Stimulated activated CD8-positive, alpha-beta memory T cell treated with anti-CD3 and anti-CD28 coated beads, Interleukin-15, amount 100 ng/mL, for 48 hours (primary cell): Measurements from ENCODE around the gene KRTAP16-1.
"Not testable (repeated sequence)": the region's sequence is repeated elsewhere in the genome, so short reads cannot be mapped to it uniquely, and the experiment has no call there.

Source experiments
- DNase-seq, 2 donors: peaks; one replicate each; pipeline ENCODE4 v3.0.0-alpha.2; 2020; ENCODE audit warnings: low read depth in 2 of 2

Gene KRTAP16-1

GRCh38 chr17:41301916-41302901, 6.9 kb downstream of the KRTAP16-1 start, which contains the start of gene KRTAP29-1:
Gene KRTAP29-1 (minus strand): TSS chr17:41302851. CDS start chr17:41302851, 0 bp downstream.
- DNase-seq: no peak

- no peak for DNase-seq
Observed at GRCh38 chr17:41301204-41301790, 7.8 kb downstream of the KRTAP16-1 start.

- DNase-seq: no peak
Observed at GRCh38 chr17:41298458-41299135, 10.5 kb downstream of the KRTAP16-1 start.

GRCh38 chr17:41296846-41297245, 12.3 kb downstream of the KRTAP16-1 start:
- DNase-seq: no peak

- no peak for DNase-seq
Observed at GRCh38 chr17:41294016-41294415, 15.1 kb downstream of the KRTAP16-1 start.

- no peak for DNase-seq
Observed at GRCh38 chr17:41287050-41287449, 22.1 kb downstream of the KRTAP16-1 start.

GRCh38 chr17:41284546-41284945, 24.6 kb downstream of the KRTAP16-1 start:
- DNase-seq: no peak

GRCh38 chr17:41284043-41284442, 25.1 kb downstream of the KRTAP16-1 start:
- no peak for DNase-seq

GRCh38 chr17:41278176-41278955, 30.7 kb downstream of the KRTAP16-1 start:
- no peak for DNase-seq

- DNase-seq: not testable (repeated sequence)
Observed at GRCh38 chr17:41275648-41276190, 33.4 kb downstream of the KRTAP16-1 start, which contains the start of gene KRTAP9-7. Gene KRTAP9-7 (plus strand): TSS chr17:41275698. CDS start chr17:41275698, 0 bp downstream.

- DNase-seq: no peak
Observed at GRCh38 chr17:41271858-41272257, 37.3 kb downstream of the KRTAP16-1 start.

GRCh38 chr17:41271323-41271722, 37.8 kb downstream of the KRTAP16-1 start:
- not testable (repeated sequence) for DNase-seq

GRCh38 chr17:41267711-41268110, 41.4 kb downstream of the KRTAP16-1 start:
- DNase-seq: no peak

GRCh38 chr17:41265078-41265477, 44.0 kb downstream of the KRTAP16-1 start, which contains the start of gene KRTAP9-6:
Gene KRTAP9-6 (plus strand): TSS chr17:41265378. CDS start chr17:41265378, 0 bp downstream.
- no peak for DNase-seq

- DNase-seq: no peak
Observed at GRCh38 chr17:41264599-41264998, 44.5 kb downstream of the KRTAP16-1 start.

- no peak for DNase-seq
Observed at GRCh38 chr17:41263212-41263611, 45.9 kb downstream of the KRTAP16-1 start.

GRCh38 chr17:41258406-41258805, 50.7 kb downstream of the KRTAP16-1 start:
- no peak for DNase-seq
